ENCODE data around the gene BBS4. TPM values are rescaled to one million over a fixed set of nuclear protein-coding genes. Genes with fewer than 3 reads are reported as not detected.
"Not testable (repeated sequence)": the region's sequence is repeated elsewhere in the genome, so short reads cannot be mapped to it uniquely, and the experiment has no call there.

The BBS4 gene
- 1 to 10 TPM; 5.2 to 6.4 TPM for polyA plus RNA-seq

- H3K9me3 ChIP-seq (ENCODE audit: control insufficient read depth in 2 of 2, insufficient read depth in 1 of 2, low read depth in 1 of 2, low read length in 1 of 2) = no peaks in the 10 kb centered on the region
- WGBS, 2 donors = 1% methylated on average over 49 of the region's 49 CpGs
These were observed at the start of gene BBS4, which contains the start of gene HIGD2B for GRCh38 chr15:72685925-72686794. Gene BBS4, plus strand, starts transcription at chr15:72686207. Its CDS starts 21 bp downstream, at chr15:72686228. Gene HIGD2B, minus strand, starts transcription at chr15:72686182. Its CDS starts 9,808 bp downstream, at chr15:72676374.

GRCh38 chr15:72636519-72637282 lies 49.3 kb upstream of the BBS4 start:
- not testable (repeated sequence) for H3K4me1 ChIP-seq (ENCODE audit: control insufficient read depth in 2 of 2, insufficient read depth in 2 of 2, low read length in 1 of 2); H3K9me3 ChIP-seq (ENCODE audit: control insufficient read depth in 2 of 2, insufficient read depth in 1 of 2, low read depth in 1 of 2, low read length in 1 of 2); H3K27me3 ChIP-seq (ENCODE audit: control insufficient read depth in 1 of 2, insufficient read depth in 2 of 2, low read length in 2 of 2); H3K36me3 ChIP-seq (ENCODE audit: control insufficient read depth in 2 of 2, insufficient read depth in 2 of 2, low read length in 1 of 2)
- peak overlapping the region in 1 of 2 donors; percentile 49 for H3K27ac ChIP-seq (ENCODE audit: low read depth in 2 of 2, low read length in 1 of 2)
- 0 to 3% methylated on average over 10 to 23 of the region's 43 CpGs for WGBS, 2 donors
- H3K4me3 ChIP-seq (ENCODE audit: low read depth in 1 of 2, low read length in 2 of 2) = peak overlapping the region in 1 of 2 donors; percentile 27

More at GRCh38 chr15:72685925-72686794, at the start of gene BBS4, which contains the start of gene HIGD2B:
- peak within 1 kb of the TSS; percentile 67 to 70 for H3K4me3 ChIP-seq (ENCODE audit: low read depth in 1 of 2, low read length in 2 of 2)
- no peaks in the 10 kb centered on the region for H3K4me1 ChIP-seq (ENCODE audit: control insufficient read depth in 2 of 2, insufficient read depth in 2 of 2, low read length in 1 of 2)
- no peaks in the 10 kb centered on the region for H3K27me3 ChIP-seq (ENCODE audit: control insufficient read depth in 1 of 2, insufficient read depth in 2 of 2, low read length in 2 of 2)
- no peaks in the 10 kb centered on the region for H3K36me3 ChIP-seq (ENCODE audit: control insufficient read depth in 2 of 2, insufficient read depth in 2 of 2, low read length in 1 of 2)
- H3K27ac ChIP-seq (ENCODE audit: low read depth in 2 of 2, low read length in 1 of 2) = peak within 1 kb of the TSS; percentile 93 to 97

- H3K4me1 ChIP-seq (ENCODE audit: control insufficient read depth in 2 of 2, insufficient read depth in 2 of 2, low read length in 1 of 2); H3K4me3 ChIP-seq (ENCODE audit: low read depth in 1 of 2, low read length in 2 of 2); H3K27me3 ChIP-seq (ENCODE audit: control insufficient read depth in 1 of 2, insufficient read depth in 2 of 2, low read length in 2 of 2); H3K9me3 ChIP-seq (ENCODE audit: control insufficient read depth in 2 of 2, insufficient read depth in 1 of 2, low read depth in 1 of 2, low read length in 1 of 2); H3K36me3 ChIP-seq (ENCODE audit: control insufficient read depth in 2 of 2, insufficient read depth in 2 of 2, low read length in 1 of 2); H3K27ac ChIP-seq (ENCODE audit: low read depth in 2 of 2, low read length in 1 of 2): not testable (repeated sequence)
- no CpG with 5 or more reads among the region's 26 CpGs for WGBS, 2 donors
These were observed 46.1 kb upstream of the BBS4 start for GRCh38 chr15:72639759-72640483.

- not testable (repeated sequence) for H3K4me1 ChIP-seq (ENCODE audit: control insufficient read depth in 2 of 2, insufficient read depth in 2 of 2, low read length in 1 of 2); H3K27me3 ChIP-seq (ENCODE audit: control insufficient read depth in 1 of 2, insufficient read depth in 2 of 2, low read length in 2 of 2); H3K27ac ChIP-seq (ENCODE audit: low read depth in 2 of 2, low read length in 1 of 2); H3K9me3 ChIP-seq (ENCODE audit: control insufficient read depth in 2 of 2, insufficient read depth in 1 of 2, low read depth in 1 of 2, low read length in 1 of 2); H3K36me3 ChIP-seq (ENCODE audit: control insufficient read depth in 2 of 2, insufficient read depth in 2 of 2, low read length in 1 of 2); H3K4me3 ChIP-seq (ENCODE audit: low read depth in 1 of 2, low read length in 2 of 2)
- no CpG with 5 or more reads among the region's 2 CpGs for WGBS, 2 donors
These were observed 43.7 kb upstream of the BBS4 start for GRCh38 chr15:72642271-72642670.

DNA sequence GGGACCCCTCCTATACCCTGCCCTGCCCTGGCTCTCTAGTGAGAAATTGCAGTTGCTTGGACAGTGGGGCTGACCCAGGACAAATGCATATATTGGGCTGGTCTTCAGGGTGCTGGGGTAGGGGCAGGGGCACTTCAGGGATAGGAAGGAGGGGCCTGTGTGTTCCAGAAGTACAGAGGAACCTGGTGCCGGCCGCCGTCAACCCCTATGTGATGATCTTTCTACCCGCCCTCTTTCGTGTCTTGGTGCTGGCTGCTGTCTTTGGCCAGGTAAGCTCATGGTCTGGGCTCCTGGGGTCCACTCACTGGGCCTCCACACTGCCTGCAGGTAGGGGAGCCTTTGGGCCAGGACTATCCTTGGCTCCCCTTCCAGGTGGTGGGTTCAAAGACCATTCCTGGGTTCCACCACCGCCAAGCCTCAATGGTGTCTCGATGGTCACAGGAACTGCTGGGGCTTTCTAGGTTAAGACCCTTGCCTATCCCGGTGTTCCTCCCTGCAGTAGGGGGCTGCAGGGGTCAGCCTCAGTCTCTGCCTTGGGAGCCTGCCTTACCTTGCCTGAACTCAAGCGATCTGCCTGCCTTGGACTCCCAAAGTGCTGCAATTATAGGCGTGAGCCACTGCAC lies 37.3 kb upstream of the BBS4 start:
- not testable (repeated sequence) for H3K4me3 ChIP-seq (ENCODE audit: low read depth in 1 of 2, low read length in 2 of 2); H3K27me3 ChIP-seq (ENCODE audit: control insufficient read depth in 1 of 2, insufficient read depth in 2 of 2, low read length in 2 of 2); H3K27ac ChIP-seq (ENCODE audit: low read depth in 2 of 2, low read length in 1 of 2); H3K9me3 ChIP-seq (ENCODE audit: control insufficient read depth in 2 of 2, insufficient read depth in 1 of 2, low read depth in 1 of 2, low read length in 1 of 2); H3K4me1 ChIP-seq (ENCODE audit: control insufficient read depth in 2 of 2, insufficient read depth in 2 of 2, low read length in 1 of 2); H3K36me3 ChIP-seq (ENCODE audit: control insufficient read depth in 2 of 2, insufficient read depth in 2 of 2, low read length in 1 of 2)
- WGBS, 2 donors = 81 to 82% methylated on average over 8 of the region's 10 CpGs

GRCh38 chr15:72654397-72654796 lies 31.6 kb upstream of the BBS4 start, which contains the start of gene GOLGA6B:
Gene GOLGA6B, plus strand, starts transcription at chr15:72654697. Its CDS starts 41 bp downstream, at chr15:72654738.
- not testable (repeated sequence) for H3K27ac ChIP-seq (ENCODE audit: low read depth in 2 of 2, low read length in 1 of 2); H3K27me3 ChIP-seq (ENCODE audit: control insufficient read depth in 1 of 2, insufficient read depth in 2 of 2, low read length in 2 of 2); H3K4me3 ChIP-seq (ENCODE audit: low read depth in 1 of 2, low read length in 2 of 2); H3K9me3 ChIP-seq (ENCODE audit: control insufficient read depth in 2 of 2, insufficient read depth in 1 of 2, low read depth in 1 of 2, low read length in 1 of 2); H3K36me3 ChIP-seq (ENCODE audit: control insufficient read depth in 2 of 2, insufficient read depth in 2 of 2, low read length in 1 of 2); H3K4me1 ChIP-seq (ENCODE audit: control insufficient read depth in 2 of 2, insufficient read depth in 2 of 2, low read length in 1 of 2)
- no CpG with 5 or more reads among the region's 7 CpGs for WGBS, 2 donors

DNA sequence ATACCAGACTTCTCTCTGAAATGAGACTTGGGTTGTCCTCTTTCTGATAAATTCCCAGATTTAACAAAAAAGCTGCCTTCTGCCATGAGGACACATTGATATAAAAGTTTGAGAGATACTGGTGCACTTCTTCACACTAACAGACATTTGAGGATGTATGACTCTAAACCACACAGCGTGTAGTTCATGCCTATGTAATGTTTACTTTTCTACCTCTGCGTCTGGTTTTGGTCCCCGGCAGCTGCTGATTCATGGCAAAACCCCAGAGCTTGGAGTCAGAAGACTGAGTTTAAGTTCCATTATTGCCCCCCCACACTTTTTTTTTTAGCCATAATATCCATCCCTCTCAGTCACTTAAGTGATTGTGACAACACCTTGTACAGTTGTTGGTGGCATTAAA lies 30.0 kb upstream of the BBS4 start:
- H3K27me3 ChIP-seq (ENCODE audit: control insufficient read depth in 1 of 2, insufficient read depth in 2 of 2, low read length in 2 of 2); H3K9me3 ChIP-seq (ENCODE audit: control insufficient read depth in 2 of 2, insufficient read depth in 1 of 2, low read depth in 1 of 2, low read length in 1 of 2); H3K27ac ChIP-seq (ENCODE audit: low read depth in 2 of 2, low read length in 1 of 2); H3K4me3 ChIP-seq (ENCODE audit: low read depth in 1 of 2, low read length in 2 of 2); H3K36me3 ChIP-seq (ENCODE audit: control insufficient read depth in 2 of 2, insufficient read depth in 2 of 2, low read length in 1 of 2); H3K4me1 ChIP-seq (ENCODE audit: control insufficient read depth in 2 of 2, insufficient read depth in 2 of 2, low read length in 1 of 2): not testable (repeated sequence)
- WGBS, 2 donors = no CpG with 5 or more reads among the region's 3 CpGs

GRCh38 chr15:72661081-72661480 lies 24.9 kb upstream of the BBS4 start:
- H3K36me3 ChIP-seq (ENCODE audit: control insufficient read depth in 2 of 2, insufficient read depth in 2 of 2, low read length in 1 of 2); H3K27ac ChIP-seq (ENCODE audit: low read depth in 2 of 2, low read length in 1 of 2); H3K27me3 ChIP-seq (ENCODE audit: control insufficient read depth in 1 of 2, insufficient read depth in 2 of 2, low read length in 2 of 2); H3K4me3 ChIP-seq (ENCODE audit: low read depth in 1 of 2, low read length in 2 of 2); H3K4me1 ChIP-seq (ENCODE audit: control insufficient read depth in 2 of 2, insufficient read depth in 2 of 2, low read length in 1 of 2); H3K9me3 ChIP-seq (ENCODE audit: control insufficient read depth in 2 of 2, insufficient read depth in 1 of 2, low read depth in 1 of 2, low read length in 1 of 2): not testable (repeated sequence)
- WGBS, 2 donors = 79 to 82% methylated on average over 8 of the region's 10 CpGs

GRCh38 chr15:72663931-72664330 lies 22.1 kb upstream of the BBS4 start:
- not testable (repeated sequence) for H3K27me3 ChIP-seq (ENCODE audit: control insufficient read depth in 1 of 2, insufficient read depth in 2 of 2, low read length in 2 of 2); H3K4me1 ChIP-seq (ENCODE audit: control insufficient read depth in 2 of 2, insufficient read depth in 2 of 2, low read length in 1 of 2); H3K4me3 ChIP-seq (ENCODE audit: low read depth in 1 of 2, low read length in 2 of 2); H3K36me3 ChIP-seq (ENCODE audit: control insufficient read depth in 2 of 2, insufficient read depth in 2 of 2, low read length in 1 of 2); H3K27ac ChIP-seq (ENCODE audit: low read depth in 2 of 2, low read length in 1 of 2); H3K9me3 ChIP-seq (ENCODE audit: control insufficient read depth in 2 of 2, insufficient read depth in 1 of 2, low read depth in 1 of 2, low read length in 1 of 2)
- WGBS, 2 donors = no CpG with 5 or more reads among the region's 8 CpGs

Data from esophagus (tissue), 2 donors.